ENCODE measurements around the gene MCEMP1. TPM values are rescaled to one million over a fixed set of nuclear protein-coding genes. Genes with fewer than 3 reads are reported as not detected.
A peak's percentile ranks its signal among the peaks of the same experiment; 100 is the strongest.

MCEMP1 gene
- total and polyA plus RNA-seq, 12 donors: 0.17 to 1.2 (median 0.30) TPM; not detected in 5

- Histone ChIP-seq H3K27ac (peak overlapping the region in 1 of 10 donors; percentile 38), H3K4me3 (peak overlapping the region in 1 of 10 donors; percentile 28), H3K27me3 (peaks cover 0 to 60% (median 32%) of the 10 kb centered on the region in 7 donors), H3K4me1 (peaks cover 0 to 19% (median 0%) of the 10 kb centered on the region in 9 donors), H3K36me3 (no peaks in the 10 kb centered on the region), H3K9me3 (peaks cover 0 to 7% (median 0%) of the 10 kb centered on the region in 11 donors)
- TF ChIP-seq CTCF (IDR thresholded peaks at IDR 0.05): no peak
- DNase-seq (no peak), ATAC-seq (no peak)
- WGBS, 2 donors: 0 to 2% methylated on average over 39 to 43 of the region's 43 CpGs
- intact Hi-C loops (cut with DNase I): loop anchor here in 3 of 10 donors (10.0 kb wide), 3 partner anchors 105 to 565 kb away; no protein-coding TSS in a partner anchor
Observed at GRCh38 chr19:7670150-7670783, 6.6 kb upstream of the MCEMP1 start.

GRCh38 chr19:7670790-7671189 is 6.1 kb upstream of the MCEMP1 start:
- H3K36me3 ChIP-seq: no peaks in the 10 kb centered on the region
- H3K27ac ChIP-seq: peak overlapping the region in 1 of 10 donors; percentile 38
- no peak for DNase-seq
- ATAC-seq: no peak
- H3K27me3 ChIP-seq: peaks cover 0 to 62% (median 32%) of the 10 kb centered on the region in 7 donors
- intact Hi-C loops (cut with DNase I): loop anchor here in 3 of 10 donors (10.0 kb wide), 3 partner anchors 106 to 566 kb away; no protein-coding TSS in a partner anchor
- H3K4me1 ChIP-seq: peaks cover 0 to 19% (median 0%) of the 10 kb centered on the region in 9 donors
- TF ChIP-seq CTCF (IDR thresholded peaks at IDR 0.05): no peak
- H3K9me3 ChIP-seq: peaks cover 0 to 7% (median 0%) of the 10 kb centered on the region in 11 donors
- WGBS, 2 donors: 22 to 24% methylated on average over 9 of the region's 9 CpGs
- H3K4me3 ChIP-seq: peak overlapping the region in 1 of 10 donors; percentile 28

GRCh38 chr19:7672522-7672921 is 4.4 kb upstream of the MCEMP1 start:
- Histone ChIP-seq H3K36me3 (no peaks in the 10 kb centered on the region), H3K9me3 (peaks cover 0 to 7% (median 0%) of the 10 kb centered on the region in 11 donors), H3K4me1 (peaks cover 0 to 34% (median 0%) of the 10 kb centered on the region in 9 donors), H3K27me3 (peaks cover 0 to 76% (median 32%) of the 10 kb centered on the region in 7 donors), H3K4me3 (no peak overlapping the region), H3K27ac (no peak overlapping the region)
- ATAC-seq (no peak), DNase-seq (no peak)
- intact Hi-C loops (cut with DNase I): loop anchor here in 3 of 10 donors (10.0 kb wide), 3 partner anchors 108 to 568 kb away; no protein-coding TSS in a partner anchor
- TF ChIP-seq CTCF (IDR thresholded peaks at IDR 0.05): no peak
- 38 to 43% methylated on average over 9 of the region's 9 CpGs for WGBS, 2 donors

GRCh38 chr19:7674010-7675005 is 2.6 kb upstream of the MCEMP1 start:
- Histone ChIP-seq H3K27ac (peak overlapping the region in 1 of 10 donors; percentile 60), H3K36me3 (no peaks in the 10 kb centered on the region), H3K4me1 (peaks cover 0 to 34% (median 0%) of the 10 kb centered on the region in 9 donors), H3K9me3 (peaks cover 0 to 7% (median 0%) of the 10 kb centered on the region in 11 donors), H3K4me3 (no peak overlapping the region), H3K27me3 (peaks cover 0 to 68% (median 31%) of the 10 kb centered on the region in 7 donors)
- intact Hi-C loops (cut with DNase I): loop anchor here in 4 of 10 donors (5.0 to 10.0 kb wide), 4 partner anchors 107 to 570 kb away; no protein-coding TSS in a partner anchor
- peak; percentile 40 to 64 for DNase-seq
- no peak for TF ChIP-seq CTCF (IDR thresholded peaks at IDR 0.05)
- peak in 7 of 8 donors; percentile 62 to 91 (median 76) for ATAC-seq
- WGBS, 2 donors: 53 to 57% methylated on average over 18 to 21 of the region's 21 CpGs
